ENCODE measurements around the gene RANBP1. TPM values are rescaled to one million over a fixed set of nuclear protein-coding genes. Genes with fewer than 3 reads are reported as not detected.
"Not testable (repeated sequence)": the region's sequence is repeated elsewhere in the genome, so short reads cannot be mapped to it uniquely, and the experiment has no call there.

RANBP1 gene
- total and polyA plus RNA-seq, 2 of the 13 experiments (the other 11 are each of a cell fraction or from before 2014, with no cell fraction given) = 181 to 492 TPM

- H3K79me2 ChIP-seq (ENCODE audit: insufficient read depth, low read length) = no peaks in the 10 kb centered on the region
- POLR2A ChIA-PET = no interaction called here
- CTCF ChIA-PET (ENCODE audit: low intra/inter-chr PET ratio, low total read pairs) = interaction anchor here (0.7 to 4.1 kb wide), 2 partner anchors 79 to 126 kb away, joined by 3 to 28 read pairs; no protein-coding TSS in a partner anchor
- H3K27ac ChIP-seq (ENCODE audit: extremely low read length, insufficient read depth, low read length) = no peak overlapping the region
- BruUV-seq (replicated peaks) = no TSS peak
- ATAC-seq (no peak), DNase-seq (ENCODE audit: low spot score) (no peak), FAIRE-seq (no peak)
- no peak overlapping the region for H3K9ac ChIP-seq (ENCODE audit: insufficient read depth, low read depth, low read length)
- H3K4me1 ChIP-seq (ENCODE audit: insufficient read depth, low read length) = no peaks in the 10 kb centered on the region
- H3K4me2 ChIP-seq (ENCODE audit: low read depth, low read length) = no peak overlapping the region
- no peaks in the 10 kb centered on the region for H3K36me3 ChIP-seq (replicated peaks in 1 of 2; ENCODE audit: control insufficient read depth in 1 of 2, insufficient read depth in 2 of 2, low read length in 2 of 2)
- intact Hi-C loops (cut with micrococcal nuclease; ENCODE audit: unreplicated experiment) = no loop called here
- TF ChIP-seq DNMT3B (CRISPR knock-in tag; conservative IDR thresholded peaks at IDR 0.05) (no peak), ZFP62 (CRISPR knock-in tag; IDR thresholded peaks at IDR 0.05) (no peak), ZNF142 (CRISPR knock-in tag; IDR thresholded peaks at IDR 0.05) (no peak), ZNF589 (CRISPR knock-in tag; conservative IDR thresholded peaks at IDR 0.05) (no peak), SMARCC2 (IDR thresholded peaks at IDR 0.05) (no peak), HNRNPUL1 (IDR thresholded peaks at IDR 0.05; ENCODE audit: low read depth, low read length) (no peak), ISL2 (CRISPR knock-in tag; IDR thresholded peaks at IDR 0.05) (no peak), ZNF747 (CRISPR knock-in tag; IDR thresholded peaks at IDR 0.05; ENCODE audit: borderline replicate concordance) (no peak)
- no CpG with 5 or more reads among the region's 9 CpGs for WGBS (ENCODE audit: low lambda C conversion rate)
- in situ Hi-C loops (cut with HindIII; ENCODE audit: extremely low pct_ligation_motif_present, low pct_unique_long_range_greater_than_20kb) = loop anchor here (5.0 to 25.0 kb wide), 3 partner anchors 76 to 1197 kb away; no protein-coding TSS in a partner anchor
- H4K20me1 ChIP-seq (ENCODE audit: insufficient read depth, low read length) = no peaks in the 10 kb centered on the region
- H3K9me3 ChIP-seq (ENCODE audit: low read length) = no peaks in the 10 kb centered on the region
- H2AFZ ChIP-seq (ENCODE audit: low read length) = no peak overlapping the region
- no peak overlapping the region for H3K4me3 ChIP-seq (replicated peaks in 1 of 3; ENCODE audit: insufficient read depth in 1 of 3, low read depth in 2 of 3, low read length in 3 of 3)
- H3K27me3 ChIP-seq (ENCODE audit: control insufficient read depth in 1 of 2, insufficient read depth in 2 of 2, low read length in 2 of 2) = peaks cover 9 to 37% of the 10 kb centered on the region in 2 experiments; a peak in 4 of 5 replicates
Measured at GRCh38 chr22:20159076-20159475, 43.2 kb downstream of the RANBP1 start.

- intact Hi-C loops (cut with micrococcal nuclease; ENCODE audit: unreplicated experiment); DNase-seq (ENCODE audit: low spot score); H3K9ac ChIP-seq (ENCODE audit: insufficient read depth, low read depth, low read length); H3K36me3 ChIP-seq (replicated peaks in 1 of 2; ENCODE audit: control insufficient read depth in 1 of 2, insufficient read depth in 2 of 2, low read length in 2 of 2); ATAC-seq; H3K79me2 ChIP-seq (ENCODE audit: insufficient read depth, low read length); H3K27ac ChIP-seq (ENCODE audit: extremely low read length, insufficient read depth, low read length); H4K20me1 ChIP-seq (ENCODE audit: insufficient read depth, low read length); POLR2A ChIA-PET; H3K4me1 ChIP-seq (ENCODE audit: insufficient read depth, low read length); FAIRE-seq; H3K4me3 ChIP-seq (replicated peaks in 1 of 3; ENCODE audit: insufficient read depth in 1 of 3, low read depth in 2 of 3, low read length in 3 of 3); H3K9me3 ChIP-seq (ENCODE audit: low read length); H3K4me2 ChIP-seq (ENCODE audit: low read depth, low read length); H2AFZ ChIP-seq (ENCODE audit: low read length); BruUV-seq (replicated peaks): not testable (repeated sequence)
- H3K27me3 ChIP-seq (ENCODE audit: control insufficient read depth in 1 of 2, insufficient read depth in 2 of 2, low read length in 2 of 2) = peaks cover 9 to 34% of the 10 kb centered on the region in 2 experiments; a peak in 4 of 5 replicates
- CTCF ChIA-PET (ENCODE audit: low intra/inter-chr PET ratio, low total read pairs) = interaction anchor here (0.7 to 4.1 kb wide), 2 partner anchors 79 to 126 kb away, joined by 3 to 28 read pairs; no protein-coding TSS in a partner anchor
- WGBS (ENCODE audit: low lambda C conversion rate) = 7% methylated on average over 2 of the region's 14 CpGs
- in situ Hi-C loops (cut with HindIII; ENCODE audit: extremely low pct_ligation_motif_present, low pct_unique_long_range_greater_than_20kb) = loop anchor here (5.0 to 25.0 kb wide), 3 partner anchors 75 to 1197 kb away; no protein-coding TSS in a partner anchor
Measured at GRCh38 chr22:20159531-20159930, 43.6 kb downstream of the RANBP1 start.
